Kidney (tissue), 14 donors: ENCODE measurements around the gene FHL2. TPM values are rescaled to one million over a fixed set of nuclear protein-coding genes. Genes with fewer than 3 reads are reported as not detected.

ENCODE experiments used
- DNase-seq, 5 donors: peaks; one replicate each; pipeline ENCODE4 v3.0.0-alpha.2; 2013 to 2020
- FAIRE-seq: peaks from 2 replicates; lab custom pipeline; 2012; peaks lifted over from hg19 to GRCh38; lab: Jason Lieb, UNC
- H3K27ac ChIP-seq, 2 donors: one replicate each; pipeline ENCODE4 v1.7.0; 2013; ENCODE audit warnings: low read depth in 2 of 2, low read length in 2 of 2, inconsistent platforms in 1 of 2
- H3K27me3 ChIP-seq: one replicate; pipeline ENCODE4 v1.7.1; 2013; ENCODE audit warnings: low read length, inconsistent platforms; ENCODE audit not compliant: control insufficient read depth, insufficient read depth
- H3K36me3 ChIP-seq, 3 donors: one replicate each; pipeline versions ENCODE4 v1.7.0 to v1.7.1; 2013; ENCODE audit warnings: low read length in 3 of 3, control low read depth in 1 of 3, inconsistent platforms in 1 of 3; ENCODE audit not compliant: insufficient read depth in 3 of 3, control insufficient read depth in 2 of 3
- H3K4me1 ChIP-seq, 3 donors: one replicate each; pipeline versions ENCODE4 v1.7.0 to v1.7.1; 2013; ENCODE audit warnings: low read length in 3 of 3, inconsistent platforms in 1 of 3, low read depth in 1 of 3; ENCODE audit not compliant: control insufficient read depth in 2 of 3, insufficient read depth in 2 of 3
- H3K4me3 ChIP-seq, 3 donors: one replicate each; pipeline versions ENCODE4 v1.7.0 to v1.8.1; 2013; ENCODE audit warnings: low read length in 3 of 3, control low read depth in 1 of 3, inconsistent platforms in 1 of 3
- H3K9ac ChIP-seq, 3 donors: one replicate each; pipeline versions ENCODE4 v1.7.0 to v1.7.1; 2013; ENCODE audit warnings: low read length in 3 of 3, control low read depth in 1 of 3, inconsistent platforms in 1 of 3
- H3K9me3 ChIP-seq, 3 donors: one replicate each; pipeline versions ENCODE4 v1.7.0 to v1.7.1; 2013; ENCODE audit warnings: low read length in 3 of 3, control low read depth in 1 of 3, inconsistent platforms in 1 of 3; ENCODE audit not compliant: control insufficient read depth in 2 of 3, insufficient read depth in 1 of 3
- CTCF ChIP-seq: IDR thresholded peaks from 3 replicates; pipeline ENCODE4 v1.5.1; 2012; ENCODE audit warnings: mild to moderate bottlenecking, moderate library complexity, borderline replicate concordance; ENCODE audit not compliant: insufficient read depth; ENCODE audit errors: extremely low read depth
- intact Hi-C: fragments of 100-400 bp; cut with DNase I; formaldehyde crosslinking; loops from one replicate; pipeline ENCODE4 v1.11.1; 2022
- polyA plus RNA-seq: library from polyadenylated mRNA; stranded (reverse); fragments of 350-450 nt; fragmentation: Illumina TruSeq; extraction: RNeasy Lipid Tissue Mini Kit (QIAGEN cat#74804); gene quantifications from one replicate; pipeline ENCODE4 v1.2.3, GENCODE V29; 2014; ENCODE audit warnings: low read depth, low replicate concordance; ENCODE audit not compliant: insufficient read depth
- total RNA-seq: library from RNA; stranded (reverse); fragmentation: NEBNext Ultra II Directional; extraction: Animal tissue kit (Norgen Biotek cat#: 25700); gene quantifications from one replicate; pipeline ENCODE4 v1.2.1, GENCODE V29; 2021
- donor health status: control.
- donor health status: control.
- donor health status: control.
- donor health status: control.
- donor health status: control.
- donor health status: DM: yes; HTN: yes; CAD: no.
- donor health status: Normal renal cell carcinoma (clear cell type).

FHL2 gene
- total and polyA plus RNA-seq, 2 donors from 2014 or later: 23.4 to 75.9 TPM

GRCh38 chr2:105320651-105321215 is 78.1 kb downstream of the FHL2 start:
- FAIRE-seq: no peak
- no peak for DNase-seq
- intact Hi-C loops: no loop called here
- no peak overlapping the region for H3K27ac ChIP-seq
- no peaks in the 10 kb centered on the region for H3K9me3 ChIP-seq
- H3K4me1 ChIP-seq: peaks cover 0 to 2% (median 0%) of the 10 kb centered on the region in 3 donors
- no peak overlapping the region for H3K4me3 ChIP-seq
- H3K9ac ChIP-seq: no peak overlapping the region
- TF ChIP-seq CTCF: no peak
- H3K27me3 ChIP-seq: no peaks in the 10 kb centered on the region
- peaks cover 0 to 3% (median 0%) of the 10 kb centered on the region in 3 donors for H3K36me3 ChIP-seq

GRCh38 chr2:105317937-105318336 is 80.9 kb downstream of the FHL2 start:
- no peaks in the 10 kb centered on the region for H3K9me3 ChIP-seq
- no peaks in the 10 kb centered on the region for H3K36me3 ChIP-seq
- DNase-seq: no peak
- no peaks in the 10 kb centered on the region for H3K4me1 ChIP-seq
- H3K4me3 ChIP-seq: no peak overlapping the region
- H3K27ac ChIP-seq: no peak overlapping the region
- intact Hi-C loops: no loop called here
- H3K9ac ChIP-seq: no peak overlapping the region
- no peak for FAIRE-seq
- H3K27me3 ChIP-seq: no peaks in the 10 kb centered on the region
- no peak for TF ChIP-seq CTCF

- H3K27me3 ChIP-seq: no peaks in the 10 kb centered on the region
- no peak for FAIRE-seq
- H3K9ac ChIP-seq: no peak overlapping the region
- intact Hi-C loops: no loop called here
- H3K27ac ChIP-seq: no peak overlapping the region
- no peaks in the 10 kb centered on the region for H3K9me3 ChIP-seq
- no peak for DNase-seq
- H3K4me3 ChIP-seq: no peak overlapping the region
- no peaks in the 10 kb centered on the region for H3K36me3 ChIP-seq
- TF ChIP-seq CTCF: no peak
- no peaks in the 10 kb centered on the region for H3K4me1 ChIP-seq
Measured at GRCh38 chr2:105315314-105315713, 83.5 kb downstream of the FHL2 start.

GRCh38 chr2:105313877-105314276 is 85.0 kb downstream of the FHL2 start:
- FAIRE-seq: no peak
- Histone ChIP-seq H3K27ac (no peak overlapping the region), H3K36me3 (no peaks in the 10 kb centered on the region), H3K4me1 (no peaks in the 10 kb centered on the region), H3K27me3 (no peaks in the 10 kb centered on the region), H3K9ac (no peak overlapping the region), H3K4me3 (no peak overlapping the region), H3K9me3 (no peaks in the 10 kb centered on the region)
- TF ChIP-seq CTCF: no peak
- intact Hi-C loops: no loop called here
- DNase-seq: no peak
